ENCODE measurements around the gene FOXJ1. TPM values are rescaled to one million over a fixed set of nuclear protein-coding genes. Genes with fewer than 3 reads are reported as not detected.

Gene FOXJ1
- total and polyA plus RNA-seq, 2 of the 13 experiments (the other 11 are each of a cell fraction or from before 2014, with no cell fraction given) = 0.98 to 1.6 TPM

GRCh38 chr17:76182016-76182764 lies 41.1 kb upstream of the FOXJ1 start (continued):
- TF ChIP-seq ZBTB10 (CRISPR knock-in tag; IDR thresholded peaks at IDR 0.05; ENCODE audit: borderline replicate concordance) (no peak), KLF16 (CRISPR knock-in tag; IDR thresholded peaks at IDR 0.05) (peak in 1 of 2 experiments; percentile 81; a peak in 2 of 4 replicates), ZNF383 (CRISPR knock-in tag; IDR thresholded peaks at IDR 0.05; ENCODE audit: borderline replicate concordance) (no peak), ZNF549 (CRISPR knock-in tag; IDR thresholded peaks at IDR 0.05) (no peak), SIX4 (CRISPR knock-in tag; IDR thresholded peaks at IDR 0.05) (0 out of 2 replicates have a peak, but pooled peaks have one; percentile 50), ZFP62 (CRISPR knock-in tag; IDR thresholded peaks at IDR 0.05) (no peak), HIVEP1 (CRISPR knock-in tag; IDR thresholded peaks at IDR 0.05) (no peak), ZNF572 (CRISPR knock-in tag; IDR thresholded peaks at IDR 0.05) (no peak), ZNF879 (CRISPR knock-in tag; IDR thresholded peaks at IDR 0.05) (no peak), MLXIP (CRISPR knock-in tag; IDR thresholded peaks at IDR 0.05; ENCODE audit: borderline replicate concordance) (no peak), HMGA1 (CRISPR knock-in tag; conservative IDR thresholded peaks at IDR 0.05) (no peak), POLR2G (IDR thresholded peaks at IDR 0.05; ENCODE audit: low read depth, low read length) (no peak), ELF3 (CRISPR knock-in tag; IDR thresholded peaks at IDR 0.05) (peak; percentile 92), ZBTB42 (CRISPR knock-in tag; IDR thresholded peaks at IDR 0.05) (no peak), ZBTB26 (CRISPR knock-in tag; IDR thresholded peaks at IDR 0.05; ENCODE audit: borderline replicate concordance) (0 out of 2 replicates have a peak, but pooled peaks have one; percentile 72), ZNF746 (CRISPR knock-in tag; IDR thresholded peaks at IDR 0.05) (no peak), MATR3 (CRISPR knock-in tag; IDR thresholded peaks at IDR 0.05) (no peak), BRCA1 (CRISPR knock-in tag; IDR thresholded peaks at IDR 0.05) (no peak), RFXAP (CRISPR knock-in tag; IDR thresholded peaks at IDR 0.05; ENCODE audit: borderline replicate concordance) (no peak), ZNF597 (CRISPR knock-in tag; IDR thresholded peaks at IDR 0.05) (no peak), ONECUT2 (CRISPR knock-in tag; IDR thresholded peaks at IDR 0.05) (no peak), MTA1 (CRISPR knock-in tag; IDR thresholded peaks at IDR 0.05; ENCODE audit: borderline replicate concordance) (no peak), ZNF713 (CRISPR knock-in tag; IDR thresholded peaks at IDR 0.05) (no peak)
